HG02623 (cell line): Measurements from ENCODE around the gene UQCRQ.
"Not testable (repeated sequence)": the region's sequence is repeated elsewhere in the genome, so short reads cannot be mapped to it uniquely, and the experiment has no call there.

Experiments
- ATAC-seq: cut with Tn5 transposase; IDR thresholded peaks from one replicate; pipeline ENCODE4 v1.9.1; 2021; ENCODE audit warnings: moderate library complexity; ENCODE audit not compliant: unreplicated experiment

UQCRQ gene

DNA sequence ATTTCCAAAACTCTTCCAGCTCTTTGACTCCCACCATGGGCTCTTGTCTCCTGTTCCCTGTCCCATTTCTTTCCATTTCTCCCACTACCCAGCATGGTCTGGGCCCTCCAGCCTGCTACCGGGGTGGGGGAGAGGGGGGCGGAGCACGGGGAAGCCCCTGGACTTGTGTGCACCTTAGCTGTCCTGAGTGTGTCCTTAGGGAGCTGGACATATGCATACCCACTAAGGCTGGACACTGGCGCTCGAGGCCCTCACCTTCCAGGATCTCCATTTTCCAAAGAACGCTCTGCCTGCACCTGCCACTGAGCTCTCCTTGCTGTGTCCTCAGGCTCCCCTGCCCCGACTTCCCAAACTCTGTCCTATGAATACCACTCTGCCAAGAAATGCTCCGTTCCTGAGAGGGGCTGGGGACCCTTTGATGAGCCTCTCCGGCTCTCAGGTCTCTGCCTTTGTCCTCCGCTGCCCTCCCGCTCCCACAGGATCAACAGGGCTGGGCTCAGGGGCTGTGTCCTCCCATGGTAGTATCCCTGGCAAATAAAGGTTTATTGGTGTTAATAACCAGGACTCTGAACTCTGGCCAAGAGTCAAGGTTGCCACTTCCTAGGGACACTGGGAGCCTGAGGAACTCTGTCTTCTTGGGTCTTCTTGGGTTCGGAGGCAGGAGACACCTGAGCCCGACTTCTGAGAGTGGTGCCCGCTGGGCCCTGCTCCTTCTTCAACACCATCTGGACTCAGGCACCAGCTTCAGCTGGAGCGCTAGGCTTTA lies 35.2 kb upstream of the UQCRQ start:
- ATAC-seq = no peak

DNA sequence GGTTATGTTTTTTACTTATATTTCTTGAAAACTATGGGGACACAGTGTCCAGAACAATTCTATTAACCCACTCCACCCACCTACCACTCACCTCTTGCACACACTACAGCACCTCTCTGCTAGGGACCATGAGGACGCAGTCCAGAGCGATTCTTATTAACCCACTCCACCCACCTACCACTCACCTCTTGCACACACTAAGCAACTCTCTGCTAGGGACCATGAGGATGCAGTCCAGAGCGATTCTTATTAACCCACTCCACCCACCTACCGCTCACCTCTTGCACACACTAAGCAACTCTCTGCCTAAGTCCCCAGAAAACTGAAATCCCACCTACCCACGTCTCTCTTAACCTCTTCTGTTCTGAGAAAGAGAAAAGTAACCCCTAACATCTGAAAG lies 33.8 kb upstream of the UQCRQ start:
- no peak for ATAC-seq

DNA sequence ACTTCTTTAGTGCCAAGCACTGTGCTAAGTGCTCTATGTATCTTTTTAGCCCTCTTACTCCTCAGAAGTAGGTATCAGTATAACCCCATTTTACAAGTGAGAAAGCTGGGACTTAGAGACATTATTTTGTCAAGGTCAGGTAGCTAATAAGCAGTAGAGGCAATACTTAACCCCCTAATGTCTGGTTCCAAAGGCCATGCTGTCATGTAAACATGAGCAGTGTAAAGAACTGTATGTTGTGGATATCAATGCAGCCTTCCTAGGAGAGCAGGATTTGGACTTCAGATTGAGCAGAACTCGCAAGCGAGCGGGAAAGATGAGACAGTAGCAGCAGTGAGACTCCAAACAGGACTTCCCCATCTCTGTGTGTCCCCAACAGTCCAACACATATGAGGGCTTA lies 32.4 kb upstream of the UQCRQ start:
- ATAC-seq = no peak

DNA sequence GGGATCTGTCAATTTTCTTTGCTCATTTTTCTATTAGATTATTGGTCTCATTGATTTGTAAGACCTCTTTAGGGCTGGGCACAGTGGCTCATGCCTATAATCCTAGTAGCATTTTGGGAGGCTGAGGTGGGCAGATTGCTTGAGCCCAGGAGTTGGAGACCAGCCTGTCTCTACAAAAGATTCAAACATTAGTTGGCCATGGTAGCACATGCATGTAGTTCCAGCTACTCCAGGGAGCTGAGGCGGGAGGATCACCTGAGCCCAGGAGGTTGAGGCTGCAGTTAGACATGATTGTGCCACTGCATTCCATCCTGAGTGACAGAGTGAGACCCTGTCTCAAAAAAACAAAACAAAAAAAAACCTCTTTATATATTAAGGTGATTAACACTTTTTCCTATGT lies 29.6 kb upstream of the UQCRQ start:
- no peak for ATAC-seq

DNA sequence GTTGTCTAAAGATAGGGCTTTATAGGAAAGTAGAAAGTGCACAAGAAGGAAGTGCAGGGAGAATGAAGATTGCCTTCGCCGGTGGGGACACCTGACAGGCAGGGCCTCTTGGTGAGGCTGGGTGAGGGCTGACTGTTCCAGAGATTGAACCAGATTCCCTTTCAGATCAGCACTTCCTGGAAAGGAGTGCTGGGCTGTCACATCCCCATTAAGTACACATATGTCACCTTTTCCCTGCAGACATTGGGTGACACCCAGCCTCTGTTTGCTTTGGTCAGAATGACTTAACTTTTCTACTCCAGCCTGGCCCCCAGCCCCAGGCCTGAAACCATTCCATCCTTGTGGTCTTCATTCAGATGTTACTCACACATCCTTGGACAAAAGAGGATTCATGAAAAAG lies 28.6 kb upstream of the UQCRQ start:
- no peak for ATAC-seq

DNA sequence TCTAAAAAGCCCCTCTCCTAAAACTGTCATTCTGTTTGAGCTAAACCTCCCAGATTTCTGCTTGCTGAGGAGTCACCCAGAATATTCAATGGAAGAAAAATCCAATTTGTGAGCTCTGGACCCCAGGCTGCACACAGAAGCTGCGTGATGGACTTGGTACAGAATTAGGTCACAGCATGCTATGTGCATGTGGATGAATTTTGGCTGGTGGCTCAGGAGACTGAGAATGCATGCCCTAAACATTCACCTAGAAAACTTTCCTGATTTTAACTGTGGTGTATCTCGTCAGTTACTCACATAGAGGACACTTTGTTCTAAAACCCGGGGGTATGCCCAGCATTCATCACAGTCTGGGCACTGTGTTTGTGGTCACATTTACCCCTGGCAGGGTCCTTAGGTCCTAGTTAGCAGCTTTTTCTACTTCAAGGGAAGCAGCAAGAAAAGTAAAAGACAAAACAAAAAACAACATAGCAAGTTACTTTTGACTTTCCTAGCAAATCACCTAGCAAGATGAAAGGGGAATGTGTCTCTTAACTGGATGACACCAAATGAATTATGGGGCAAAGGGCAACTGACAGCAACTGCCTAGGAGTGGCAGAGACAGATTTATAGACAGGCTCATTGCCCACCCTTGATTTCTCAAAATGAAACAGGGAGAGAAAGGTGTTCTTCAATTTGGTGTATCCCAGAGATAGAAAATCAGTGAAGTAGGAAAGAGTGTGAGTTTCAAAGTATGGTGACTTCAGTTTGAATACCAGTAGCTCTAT lies 27.7 kb upstream of the UQCRQ start:
- ATAC-seq = no peak

DNA sequence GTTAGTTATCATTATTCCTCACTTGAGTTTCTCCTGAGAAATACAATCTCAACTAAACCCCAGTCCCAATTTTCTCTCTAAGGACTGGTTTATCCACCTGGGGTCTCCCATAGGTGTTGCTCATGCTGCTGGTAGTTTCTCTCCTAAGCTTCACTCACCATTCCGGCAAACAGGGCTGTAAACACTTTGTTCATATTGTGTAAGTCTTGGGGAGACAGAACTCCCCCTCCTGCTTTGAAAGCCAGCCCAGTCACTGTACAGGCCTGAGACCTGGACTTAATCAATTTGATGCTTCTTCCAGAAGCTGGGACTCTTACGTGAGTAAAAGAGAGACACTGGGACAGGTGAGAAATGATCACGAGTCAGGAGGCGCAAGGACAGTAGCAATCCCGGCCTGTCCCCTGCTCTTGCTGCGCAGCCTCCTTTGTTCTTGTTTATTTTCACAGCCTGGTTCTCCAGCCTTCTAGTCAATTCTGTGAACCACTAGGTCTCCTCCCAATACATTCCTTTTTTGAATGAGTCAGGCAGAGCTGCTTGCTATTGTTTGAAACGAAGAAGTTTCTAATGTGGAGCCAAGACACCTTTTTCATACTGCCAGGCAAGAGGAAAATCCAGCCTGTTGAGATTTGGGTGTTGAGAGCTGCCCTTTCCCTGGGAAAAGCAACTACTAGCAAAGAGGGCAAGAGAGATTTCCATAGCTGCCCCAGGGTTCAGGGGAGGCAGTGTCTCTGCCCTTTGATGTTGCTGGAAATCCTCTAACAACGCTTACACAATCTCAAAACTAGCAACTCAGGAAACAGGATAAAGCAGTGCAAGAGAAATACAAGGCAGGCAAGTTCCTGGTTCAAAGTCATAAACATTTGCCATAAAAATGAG lies 26.8 kb upstream of the UQCRQ start:
- no peak for ATAC-seq

DNA sequence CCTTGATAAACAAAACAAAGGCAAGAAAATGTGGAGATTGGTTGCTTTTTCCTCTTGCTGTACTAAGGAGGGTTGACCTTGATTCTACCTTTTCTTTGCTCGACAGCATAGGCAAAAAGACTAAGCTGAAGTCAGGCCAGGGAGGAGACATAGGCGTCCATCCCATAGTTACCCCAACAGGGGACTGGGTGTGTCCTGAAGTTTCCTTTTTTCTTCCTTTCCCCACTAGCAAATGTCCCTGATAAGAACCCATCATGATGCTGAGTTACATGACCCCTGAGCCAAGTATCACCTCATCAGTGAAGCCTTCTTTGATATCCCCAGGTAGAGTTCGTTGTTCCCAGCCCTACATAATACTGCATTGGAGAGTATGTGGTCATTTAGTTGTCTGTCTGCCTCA lies 26.1 kb upstream of the UQCRQ start:
- no peak for ATAC-seq

DNA sequence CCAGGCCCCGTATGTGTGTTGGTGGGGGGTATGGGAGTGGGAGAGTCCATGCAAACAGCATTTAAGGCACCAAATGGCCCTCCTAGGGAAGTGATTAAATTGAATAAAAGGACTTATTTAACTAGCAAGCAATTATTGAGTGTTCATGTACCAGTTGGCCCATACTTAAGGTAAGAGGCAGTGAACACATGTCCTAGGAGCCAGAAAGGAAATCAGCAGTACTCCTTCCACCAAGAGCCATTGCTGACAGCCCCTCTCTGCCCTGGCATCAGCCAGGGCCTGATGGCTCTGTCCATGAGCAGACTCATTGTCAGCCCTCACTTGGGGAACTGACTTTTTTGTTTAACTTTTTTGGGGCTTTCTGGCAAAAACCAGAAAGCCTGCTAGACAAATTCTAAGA lies 25.5 kb upstream of the UQCRQ start:
- no peak for ATAC-seq

DNA sequence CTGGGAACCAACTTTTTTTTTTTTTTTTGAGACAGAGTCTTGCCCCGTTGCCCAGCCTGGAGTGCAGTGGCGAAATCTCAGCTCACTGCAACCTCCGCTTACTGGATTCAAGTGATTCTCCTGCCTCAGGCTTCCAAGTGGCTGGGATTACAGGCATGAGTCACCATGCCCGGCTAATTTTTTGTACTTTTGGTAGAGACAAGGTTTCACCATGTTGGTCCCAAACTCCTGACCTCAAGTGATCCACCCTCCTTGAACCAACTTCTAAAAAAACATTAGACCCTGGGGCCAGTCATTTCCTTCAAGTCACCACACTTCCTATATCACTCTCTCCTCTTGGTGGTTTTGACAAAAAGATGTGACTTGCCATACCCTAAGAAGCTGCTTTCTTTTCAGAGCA lies 25.1 kb upstream of the UQCRQ start:
- no peak for ATAC-seq

DNA sequence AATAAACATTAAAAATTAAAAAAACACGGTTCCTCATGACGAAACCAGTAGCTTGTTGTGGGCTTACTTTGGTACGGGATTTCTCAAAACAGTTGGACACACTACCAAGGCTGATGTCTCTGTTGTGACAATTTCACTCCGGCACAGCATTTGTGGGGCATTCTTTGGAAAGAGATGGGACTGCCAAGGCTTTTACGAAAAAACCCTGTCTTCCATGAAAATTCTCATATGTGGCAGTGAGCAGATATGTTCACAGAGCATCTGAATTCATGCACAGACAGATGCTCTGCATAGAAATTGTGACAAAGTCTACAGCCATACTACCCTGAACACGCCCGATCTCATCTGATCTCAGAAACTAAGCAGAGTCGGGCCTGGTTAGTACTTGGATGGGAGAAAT lies 18.2 kb upstream of the UQCRQ start:
- no peak for ATAC-seq

DNA sequence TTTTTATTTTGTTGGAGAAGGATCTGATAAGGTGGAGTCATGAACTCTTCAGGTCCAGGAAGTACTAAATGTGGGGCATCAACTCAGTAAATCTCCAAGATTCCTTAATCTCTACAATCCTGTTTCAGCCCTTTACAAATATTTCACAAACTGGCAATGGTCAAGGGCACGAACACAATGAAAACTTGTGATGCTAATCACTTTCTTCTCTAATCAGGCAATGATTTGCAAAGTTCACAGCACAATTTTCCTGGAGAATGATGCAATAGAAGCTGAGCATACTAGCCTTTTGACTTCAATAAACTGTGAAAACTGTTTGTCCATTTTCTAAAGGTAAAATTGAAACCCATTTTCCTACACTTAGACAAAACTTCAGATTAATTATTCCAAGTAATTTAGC lies 17.1 kb upstream of the UQCRQ start:
- no peak for ATAC-seq

DNA sequence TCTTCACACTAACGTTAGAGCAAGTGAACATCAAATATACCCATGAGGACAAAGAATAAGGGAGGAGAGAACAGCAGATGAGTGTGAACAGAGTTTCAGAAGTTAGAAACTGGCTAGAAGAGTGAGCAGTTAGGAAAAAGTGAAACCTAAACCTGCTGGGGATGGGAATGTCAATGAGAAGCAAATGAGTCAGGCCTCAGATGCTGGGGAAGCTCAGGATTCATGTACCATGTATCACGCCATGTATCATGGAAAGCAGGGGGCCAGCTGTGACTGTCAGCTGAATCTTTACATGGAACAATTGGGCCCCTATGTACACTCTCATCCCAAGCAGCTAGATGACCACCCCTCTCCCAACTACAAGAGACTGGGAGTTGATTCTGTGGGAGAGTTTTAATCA lies 16.4 kb upstream of the UQCRQ start:
- ATAC-seq = no peak

DNA sequence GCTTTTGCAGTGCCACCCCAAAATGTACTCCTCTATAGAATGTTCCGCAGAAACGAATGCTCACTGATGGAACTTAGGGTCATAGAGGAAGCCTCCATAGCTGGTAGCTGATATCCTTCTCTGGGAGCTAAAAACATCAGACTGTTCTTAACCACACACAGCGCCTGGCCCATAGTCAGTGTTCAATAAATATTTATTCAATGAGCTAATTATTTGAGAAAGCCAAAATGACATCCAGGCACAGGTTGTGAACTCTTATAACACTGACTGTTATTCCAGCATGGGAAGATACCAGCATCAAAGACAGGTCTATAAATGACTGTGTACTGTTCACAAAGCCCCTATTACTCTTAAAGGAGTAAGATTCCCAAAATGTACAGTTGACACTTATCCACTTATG lies 13.1 kb upstream of the UQCRQ start:
- no peak for ATAC-seq

DNA sequence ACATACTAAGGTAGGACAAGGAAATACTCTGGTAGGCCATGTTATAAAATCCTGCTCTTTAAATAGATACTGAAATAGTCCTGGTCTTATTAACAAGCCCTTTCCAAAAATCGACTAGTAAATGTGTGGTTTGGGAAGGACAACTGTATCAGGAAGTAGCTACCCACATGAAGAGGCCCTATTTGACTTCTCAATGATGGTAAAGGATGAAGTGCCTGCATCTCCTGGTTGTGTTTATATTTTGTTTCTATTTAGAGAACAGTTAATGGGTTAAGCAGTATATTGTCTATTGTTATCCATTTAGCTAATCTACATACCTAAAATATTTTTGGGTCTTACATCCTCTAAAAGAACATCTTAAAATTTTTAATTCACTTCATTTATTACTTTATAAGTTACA lies 12.7 kb upstream of the UQCRQ start:
- ATAC-seq = no peak

DNA sequence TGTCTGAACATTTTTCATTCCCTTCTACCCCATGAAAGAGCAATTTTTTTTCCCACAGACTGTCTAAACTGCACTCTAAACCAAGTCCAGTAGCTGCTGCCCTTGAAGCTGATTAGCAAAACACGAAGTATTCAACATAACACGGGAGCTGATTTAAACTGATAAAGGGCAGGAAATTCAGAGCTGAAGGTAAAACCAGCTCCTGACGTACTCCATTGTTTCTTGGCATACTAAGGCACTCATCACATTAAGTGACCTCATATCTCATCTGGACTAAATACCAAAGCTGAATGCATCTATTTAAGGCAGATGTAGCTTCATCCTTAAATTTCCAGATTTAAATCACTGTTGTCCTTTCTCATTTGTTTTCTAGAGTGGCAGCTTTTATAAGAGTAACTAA lies 12.1 kb upstream of the UQCRQ start:
- no peak for ATAC-seq

DNA sequence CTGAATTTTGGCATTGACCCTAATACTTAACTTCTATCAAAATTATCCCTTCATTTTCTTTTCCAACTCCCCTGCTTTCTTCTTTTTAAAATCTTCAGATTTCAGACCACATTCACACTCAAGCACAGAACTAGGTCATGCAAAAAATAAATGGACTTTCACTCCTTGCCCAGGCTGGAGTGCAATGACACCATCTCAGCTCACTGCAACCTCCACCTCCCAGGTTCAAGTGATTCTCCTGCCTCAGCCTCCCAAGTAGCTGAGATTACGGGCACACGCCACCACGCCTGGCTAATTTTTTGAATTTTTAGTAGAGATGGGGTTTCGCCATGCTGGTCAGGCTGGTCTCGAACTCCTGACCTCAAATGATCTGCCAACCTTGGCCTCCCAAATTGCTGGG lies 11.4 kb upstream of the UQCRQ start:
- ATAC-seq = not testable (repeated sequence)

DNA sequence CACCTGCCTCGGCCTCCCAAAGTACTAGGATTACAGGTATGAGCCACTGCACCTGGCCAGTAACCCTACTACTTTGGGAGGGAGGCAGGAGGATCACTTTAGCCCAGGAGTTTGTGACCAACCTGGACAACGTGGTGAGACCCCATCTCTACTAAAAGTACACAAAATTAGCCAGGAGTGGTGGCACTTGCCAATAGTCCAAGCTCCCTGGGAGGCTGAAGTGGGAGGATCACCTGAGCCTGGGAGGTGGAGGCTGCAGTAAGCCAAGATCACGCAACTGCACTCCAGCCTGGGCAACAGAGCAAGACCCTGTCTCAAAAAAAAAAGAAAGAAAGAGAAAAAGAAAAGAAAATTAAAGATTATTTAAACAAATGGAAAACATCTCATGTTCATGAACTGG lies 10.4 kb upstream of the UQCRQ start:
- ATAC-seq = no peak

DNA sequence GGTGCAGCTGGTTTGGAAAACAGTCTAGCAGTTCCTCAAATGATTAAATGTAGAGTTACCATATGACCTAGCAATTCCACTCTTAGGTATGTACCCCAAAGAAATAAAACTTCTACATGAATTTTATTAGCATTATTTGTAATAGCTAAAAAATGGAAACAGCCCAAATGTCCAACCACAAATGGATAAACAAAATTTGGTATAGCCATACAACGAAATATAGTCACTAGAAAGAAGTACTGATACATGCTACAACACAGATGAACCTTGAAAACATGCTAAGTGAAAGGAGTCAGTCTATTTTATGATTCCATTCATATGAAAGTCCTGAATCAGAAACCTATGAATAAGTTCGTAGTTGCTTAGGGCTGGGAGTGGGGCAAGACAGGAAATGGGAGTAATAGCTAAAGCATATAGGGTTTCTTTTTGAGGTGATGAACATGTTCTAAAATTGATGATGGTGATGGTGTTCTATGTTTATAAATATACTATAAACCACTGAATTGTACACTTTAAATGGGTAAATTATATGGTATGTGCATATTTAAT lies 6.5 kb upstream of the UQCRQ start:
- no peak for ATAC-seq

DNA sequence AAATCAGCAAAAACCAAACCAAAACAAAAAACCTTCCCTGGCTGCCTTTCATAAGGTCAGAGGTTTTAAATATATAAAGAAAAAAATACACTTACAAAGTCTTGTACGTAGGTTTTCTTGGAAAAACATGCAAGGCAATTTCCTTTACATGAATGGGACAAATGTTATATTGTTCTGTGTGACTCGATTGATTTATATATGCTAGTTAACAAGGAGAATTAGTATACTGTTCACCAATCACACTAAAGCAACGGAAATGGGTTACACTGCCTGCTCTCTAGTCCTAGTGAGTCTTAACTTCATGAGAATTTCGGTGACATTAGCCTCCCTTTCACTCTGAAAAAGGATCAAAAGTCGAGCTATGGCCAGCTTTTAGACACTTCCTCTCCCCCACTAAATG lies 5.7 kb upstream of the UQCRQ start:
- no peak for ATAC-seq

DNA sequence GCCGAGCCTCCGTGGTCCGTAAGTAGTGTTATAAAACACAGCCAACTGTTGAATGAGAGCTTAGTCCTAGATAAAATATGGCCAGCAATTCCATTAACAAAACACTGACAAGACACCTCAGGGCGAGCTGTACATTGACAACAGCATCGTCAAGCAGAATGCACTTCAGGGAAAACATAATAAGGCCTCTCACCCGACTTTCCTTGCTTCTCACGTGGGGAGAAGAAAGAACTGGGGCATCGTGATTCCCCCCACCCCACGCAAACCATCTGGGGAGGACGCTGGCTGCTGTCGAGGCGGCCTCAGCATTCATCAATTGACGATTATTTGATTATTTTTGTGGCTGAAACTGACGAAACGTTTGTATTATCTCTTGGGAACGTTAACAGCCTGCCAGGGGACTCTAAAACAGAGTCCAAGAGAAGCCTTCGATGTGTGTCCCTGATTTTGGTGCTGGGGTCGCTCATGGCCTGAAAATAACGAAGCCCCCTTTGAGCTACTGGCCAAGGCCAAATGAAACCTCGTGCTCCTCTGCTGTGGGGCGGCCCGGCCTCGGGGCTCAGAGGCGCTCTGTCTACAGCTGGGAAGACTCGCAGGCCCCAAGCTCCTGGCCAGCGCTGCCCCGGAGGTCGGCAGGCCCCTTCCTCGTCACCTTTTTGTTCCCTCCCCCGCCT lies 637 bp upstream of the UQCRQ start:
- peak; percentile 8 for ATAC-seq
